NCI-H146 treated with DMSO at 0.1 percent for 48 hours (cell line): ENCODE data around the gene ARMC6.
"Not testable (repeated sequence)": the region's sequence is repeated elsewhere in the genome, so short reads cannot be mapped to it uniquely, and the experiment has no call there.

Experiments used
- DNase-seq: peaks from one replicate; lab custom pipeline; 2025; ENCODE audit not compliant: unreplicated experiment; lab: John Stamatoyannopoulos, UW

The ARMC6 gene

GRCh38 chr19:19106938-19107337 lies 73.5 kb downstream of the ARMC6 start:
- not testable (repeated sequence) for DNase-seq

GRCh38 chr19:19107654-19108053 lies 74.3 kb downstream of the ARMC6 start:
- DNase-seq = no peak
